ENCODE results near the gene CEP57.

- TF ChIP-seq CTCF (IDR thresholded peaks at IDR 0.05) (no peak), USF2 (IDR thresholded peaks at IDR 0.05) (no peak), HOXA7 (CRISPR knock-in tag; IDR thresholded peaks at IDR 0.05) (no peak), POLR2A (IDR thresholded peaks at IDR 0.05; ENCODE audit: low read length) (no peak), FOSL2 (IDR thresholded peaks at IDR 0.05) (no peak), FOSL2 (CRISPR knock-in tag; IDR thresholded peaks at IDR 0.05) (no peak), RAD21 (conservative IDR thresholded peaks at IDR 0.05 in 1 of 2, IDR thresholded peaks at IDR 0.05 in 1 of 2) (no peak)
Observed at GRCh38 chr11:95800438-95800837, 10.1 kb downstream of the CEP57 start.
